ENCODE measurements around the gene SLC49A4. TPM values are rescaled to one million over a fixed set of nuclear protein-coding genes. Genes with fewer than 3 reads are reported as not detected.

Gene SLC49A4
- total and polyA plus RNA-seq, 2 donors (not counting 1 experiment from before 2014, with no cell fraction given) = 2.5 to 20.0 TPM

DNA sequence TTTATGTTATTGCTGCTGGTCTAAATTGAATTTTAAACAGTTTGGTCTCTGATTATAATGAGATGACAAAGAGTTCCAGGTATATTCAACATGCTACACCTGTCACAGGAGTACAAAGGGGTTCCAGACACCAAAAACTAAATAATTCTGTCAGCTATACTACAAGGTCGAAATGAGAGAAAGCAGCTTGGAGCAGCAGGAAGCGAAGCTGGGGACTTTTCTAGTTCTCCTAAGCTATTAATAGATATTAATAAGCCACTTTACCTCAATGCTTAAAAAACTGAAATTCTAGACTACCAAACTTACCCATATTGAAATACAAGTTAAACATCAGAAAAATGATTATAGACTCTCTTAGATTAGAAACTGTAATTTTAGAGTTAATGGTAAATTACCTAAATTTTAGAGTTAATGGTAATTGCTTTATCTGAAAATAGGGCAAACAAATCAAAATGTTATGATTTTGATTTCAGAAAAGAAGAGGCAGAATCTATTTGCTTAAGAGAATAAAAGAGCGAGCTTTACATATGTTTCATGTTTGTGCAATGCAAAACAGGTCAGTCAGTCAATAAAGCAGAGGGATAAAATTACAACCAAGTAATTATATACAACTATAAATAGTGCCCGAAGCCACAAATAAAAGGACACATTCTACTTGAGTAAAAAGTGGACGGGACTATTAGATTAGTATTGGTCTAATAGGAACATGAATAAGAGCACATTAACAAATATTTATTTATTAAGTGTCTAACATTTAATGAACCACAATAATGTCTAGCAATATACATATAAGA lies 18.0 kb upstream of the SLC49A4 start:
- ChIA-PET POLR2A (no interaction called here), CTCF (interaction anchor here (2.1 kb wide), 1 partner anchor 18 kb away, joined by 6 read pairs; no protein-coding TSS in a partner anchor)
- no peaks in the 10 kb centered on the region for H3K9me3 Mint-ChIP-seq (ENCODE audit: insufficient read depth)
- H4K20me1 ChIP-seq (ENCODE audit: control insufficient read depth, insufficient read depth, low read length, poor library complexity, severe bottlenecking) = no peaks in the 10 kb centered on the region
- TF ChIP-seq, protein P1, sequence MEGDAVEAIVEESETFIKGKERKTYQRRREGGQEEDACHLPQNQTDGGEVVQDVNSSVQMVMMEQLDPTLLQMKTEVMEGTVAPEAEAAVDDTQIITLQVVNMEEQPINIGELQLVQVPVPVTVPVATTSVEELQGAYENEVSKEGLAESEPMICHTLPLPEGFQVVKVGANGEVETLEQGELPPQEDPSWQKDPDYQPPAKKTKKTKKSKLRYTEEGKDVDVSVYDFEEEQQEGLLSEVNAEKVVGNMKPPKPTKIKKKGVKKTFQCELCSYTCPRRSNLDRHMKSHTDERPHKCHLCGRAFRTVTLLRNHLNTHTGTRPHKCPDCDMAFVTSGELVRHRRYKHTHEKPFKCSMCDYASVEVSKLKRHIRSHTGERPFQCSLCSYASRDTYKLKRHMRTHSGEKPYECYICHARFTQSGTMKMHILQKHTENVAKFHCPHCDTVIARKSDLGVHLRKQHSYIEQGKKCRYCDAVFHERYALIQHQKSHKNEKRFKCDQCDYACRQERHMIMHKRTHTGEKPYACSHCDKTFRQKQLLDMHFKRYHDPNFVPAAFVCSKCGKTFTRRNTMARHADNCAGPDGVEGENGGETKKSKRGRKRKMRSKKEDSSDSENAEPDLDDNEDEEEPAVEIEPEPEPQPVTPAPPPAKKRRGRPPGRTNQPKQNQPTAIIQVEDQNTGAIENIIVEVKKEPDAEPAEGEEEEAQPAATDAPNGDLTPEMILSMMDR (IDR thresholded peaks at IDR 0.05) = no peak
- TF ChIP-seq EZH2 (IDR thresholded peaks at IDR 0.05; ENCODE audit: borderline replicate concordance, insufficient read depth, low read depth, low read length, poor library complexity, severe bottlenecking) = no peak
- intact Hi-C loops (cut with micrococcal nuclease) = no loop called here
- H3K4me3 Mint-ChIP-seq = no peak overlapping the region
- peaks cover 3% of the 10 kb centered on the region for H3K79me2 ChIP-seq (ENCODE audit: control insufficient read depth, insufficient read depth, low read length)
- H3K27me3 ChIP-seq (replicated peaks in 1 of 4; ENCODE audit: control extremely low read depth in 1 of 4, control insufficient read depth in 3 of 4, insufficient read depth in 4 of 4, low read length in 3 of 4) = no peaks in the 10 kb centered on the region
- H3K27me3 Mint-ChIP-seq = no peaks in the 10 kb centered on the region
- no peak overlapping the region for H3K4me3 ChIP-seq (ENCODE audit: control extremely low read depth in 1 of 5, extremely low read depth in 1 of 5, insufficient read depth in 1 of 5, low read depth in 2 of 5, low read length in 4 of 5)
- no peak overlapping the region for H3K27ac Mint-ChIP-seq
- peaks cover 0 to 2% of the 10 kb centered on the region in 2 experiments for H3K36me3 ChIP-seq (replicated peaks in 1 of 2; ENCODE audit: control extremely low read depth in 1 of 2, control insufficient read depth in 1 of 2, extremely low read depth in 1 of 2, insufficient read depth in 2 of 2, low read length in 1 of 2)
- H3K27ac ChIP-seq (ENCODE audit: low read length in 2 of 2) = no peak overlapping the region
- no peak overlapping the region for H2AFZ ChIP-seq (ENCODE audit: insufficient read depth, low read depth, low read length, poor library complexity, severe bottlenecking)
- no CpG with 5 or more reads among the region's 5 CpGs for WGBS (ENCODE audit: insufficient coverage)
- ATAC-seq (ENCODE audit: low read depth) = no peak
- H3K9me3 ChIP-seq (ENCODE audit: control extremely low read depth in 1 of 3, control insufficient read depth in 2 of 3, insufficient read depth in 1 of 3, low read length in 2 of 3) = no peaks in the 10 kb centered on the region
- H3K4me1 ChIP-seq (ENCODE audit: control insufficient read depth in 2 of 2, insufficient read depth in 2 of 2, low read length in 2 of 2) = peaks cover 5 to 9% of the 10 kb centered on the region in 2 donors
- DNase-seq = no peak
- H3K4me1 Mint-ChIP-seq = peaks cover 16% of the 10 kb centered on the region
- H3K9ac ChIP-seq (ENCODE audit: low read length) = no peak overlapping the region
- no peak overlapping the region for H3K4me2 ChIP-seq (replicated peaks; ENCODE audit: low read depth, low read length, poor library complexity, severe bottlenecking)

DNA sequence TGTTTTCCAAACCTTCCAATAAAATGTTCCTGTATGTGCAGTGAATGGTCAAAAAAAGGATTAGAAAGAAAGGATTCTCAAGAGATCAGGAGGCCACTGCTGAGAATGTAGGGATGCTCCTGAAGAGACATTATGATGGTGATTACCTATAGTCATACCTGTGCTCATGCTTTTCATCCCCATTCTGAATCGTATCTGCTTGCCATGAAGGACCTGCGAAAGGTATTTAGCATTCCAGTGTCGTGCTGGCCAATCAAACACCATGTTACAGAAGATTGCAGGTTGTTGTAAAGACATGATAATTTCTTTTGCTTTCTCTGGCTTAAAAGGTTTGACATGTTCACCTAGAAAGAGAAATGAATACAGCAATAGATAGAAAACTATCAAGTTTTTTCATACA lies 17.3 kb upstream of the SLC49A4 start:
- no peaks in the 10 kb centered on the region for H4K20me1 ChIP-seq (ENCODE audit: control insufficient read depth, insufficient read depth, low read length, poor library complexity, severe bottlenecking)
- H3K9ac ChIP-seq (ENCODE audit: low read length) = no peak overlapping the region
- H3K4me1 ChIP-seq (ENCODE audit: control insufficient read depth in 2 of 2, insufficient read depth in 2 of 2, low read length in 2 of 2) = peaks cover 5 to 9% of the 10 kb centered on the region in 2 donors
- no peak for TF ChIP-seq EZH2 (IDR thresholded peaks at IDR 0.05; ENCODE audit: borderline replicate concordance, insufficient read depth, low read depth, low read length, poor library complexity, severe bottlenecking)
- TF ChIP-seq, protein P1 (IDR thresholded peaks at IDR 0.05) = no peak
- no peak overlapping the region for H2AFZ ChIP-seq (ENCODE audit: insufficient read depth, low read depth, low read length, poor library complexity, severe bottlenecking)
- H3K79me2 ChIP-seq (ENCODE audit: control insufficient read depth, insufficient read depth, low read length) = peaks cover 3% of the 10 kb centered on the region
- WGBS (ENCODE audit: insufficient coverage) = 80% methylated on average over 1 of the region's 3 CpGs
- DNase-seq (no peak), ATAC-seq (ENCODE audit: low read depth) (no peak)
- Mint-ChIP-seq H3K4me3 (no peak overlapping the region), H3K27ac (no peak overlapping the region), H3K4me1 (peaks cover 16% of the 10 kb centered on the region), H3K27me3 (no peaks in the 10 kb centered on the region), H3K9me3 (ENCODE audit: insufficient read depth) (no peaks in the 10 kb centered on the region)
- no peaks in the 10 kb centered on the region for H3K9me3 ChIP-seq (ENCODE audit: control extremely low read depth in 1 of 3, control insufficient read depth in 2 of 3, insufficient read depth in 1 of 3, low read length in 2 of 3)
- H3K4me3 ChIP-seq (ENCODE audit: control extremely low read depth in 1 of 5, extremely low read depth in 1 of 5, insufficient read depth in 1 of 5, low read depth in 2 of 5, low read length in 4 of 5) = no peak overlapping the region
- POLR2A ChIA-PET = no interaction called here
- H3K27ac ChIP-seq (ENCODE audit: low read length in 2 of 2) = no peak overlapping the region
- CTCF ChIA-PET = no interaction called here
- H3K4me2 ChIP-seq (replicated peaks; ENCODE audit: low read depth, low read length, poor library complexity, severe bottlenecking) = no peak overlapping the region
- intact Hi-C loops (cut with micrococcal nuclease) = no loop called here
- H3K36me3 ChIP-seq (replicated peaks in 1 of 2; ENCODE audit: control extremely low read depth in 1 of 2, control insufficient read depth in 1 of 2, extremely low read depth in 1 of 2, insufficient read depth in 2 of 2, low read length in 1 of 2) = peaks cover 0 to 2% of the 10 kb centered on the region in 2 experiments
- H3K27me3 ChIP-seq (replicated peaks in 1 of 4; ENCODE audit: control extremely low read depth in 1 of 4, control insufficient read depth in 3 of 4, insufficient read depth in 4 of 4, low read length in 3 of 4) = no peaks in the 10 kb centered on the region

Measured in B cell (primary cell).